RWPE2 (cell line): ENCODE data around the gene REXO2.

Experiments used
- ATAC-seq: fragments of 200-7000 bp; cut with Tn5 transposase; 3 replicates; pipeline ENCODE4 v1.9.1; 2021; ENCODE audit warnings: low read depth
- DNase-seq: peaks from one replicate; pipeline ENCODE4 v3.0.0-alpha.2; 2020; ENCODE audit warnings: low spot score
- H3K27ac ChIP-seq: fragments of 450-650 bp; 2 replicates; pipeline ENCODE4 v1.5.1; 2017; ENCODE audit warnings: mild to moderate bottlenecking; ENCODE audit not compliant: poor library complexity, severe bottlenecking
- H3K27me3 ChIP-seq: fragments of 250-450 bp; sonication (Bioruptor Pico); 2 replicates; pipeline ENCODE4 v1.5.1; 2021; ENCODE audit warnings: mild to moderate bottlenecking, moderate library complexity; ENCODE audit not compliant: insufficient read depth, poor library complexity, severe bottlenecking
- H3K36me3 ChIP-seq: fragments of 250-450 bp; sonication (Bioruptor Pico); 2 replicates; pipeline ENCODE4 v1.5.1; 2020; ENCODE audit warnings: low read depth, mild to moderate bottlenecking, moderate library complexity
- H3K4me1 ChIP-seq: fragments of 250-450 bp; sonication (Bioruptor Pico); 2 replicates; pipeline ENCODE4 v1.5.1; 2021; ENCODE audit warnings: mild to moderate bottlenecking, moderate library complexity; ENCODE audit not compliant: insufficient read depth, poor library complexity, severe bottlenecking
- H3K4me3 ChIP-seq: fragments of 250-450 bp; sonication (Bioruptor Pico); 2 replicates; pipeline ENCODE4 v1.5.1; 2021; ENCODE audit warnings: mild to moderate bottlenecking, moderate library complexity; ENCODE audit not compliant: severe bottlenecking
- H3K9me3 ChIP-seq: fragments of 250-450 bp; sonication (Bioruptor Pico); 2 replicates; pipeline ENCODE4 v1.5.1; 2021; ENCODE audit warnings: mild to moderate bottlenecking, moderate library complexity; ENCODE audit not compliant: severe bottlenecking
- CTCF ChIP-seq: fragments of 450-650 bp; IDR thresholded peaks from one replicate; pipeline ENCODE4 v1.5.1; 2017; ENCODE audit warnings: mild to moderate bottlenecking, moderate library complexity; ENCODE audit not compliant: poor library complexity, severe bottlenecking

Gene REXO2

GRCh38 chr11:114400915-114401223 is 38.4 kb upstream of the REXO2 start:
- no peak for DNase-seq
- no peak for ATAC-seq
- Histone ChIP-seq H3K4me1 (peaks cover 8% of the 10 kb centered on the region), H3K9me3 (no peaks in the 10 kb centered on the region), H3K36me3 (peaks cover 41% of the 10 kb centered on the region), H3K4me3 (peak overlapping the region; percentile 56), H3K27ac (peak overlapping the region; percentile 86), H3K27me3 (no peaks in the 10 kb centered on the region)
- TF ChIP-seq CTCF = no peak

DNA sequence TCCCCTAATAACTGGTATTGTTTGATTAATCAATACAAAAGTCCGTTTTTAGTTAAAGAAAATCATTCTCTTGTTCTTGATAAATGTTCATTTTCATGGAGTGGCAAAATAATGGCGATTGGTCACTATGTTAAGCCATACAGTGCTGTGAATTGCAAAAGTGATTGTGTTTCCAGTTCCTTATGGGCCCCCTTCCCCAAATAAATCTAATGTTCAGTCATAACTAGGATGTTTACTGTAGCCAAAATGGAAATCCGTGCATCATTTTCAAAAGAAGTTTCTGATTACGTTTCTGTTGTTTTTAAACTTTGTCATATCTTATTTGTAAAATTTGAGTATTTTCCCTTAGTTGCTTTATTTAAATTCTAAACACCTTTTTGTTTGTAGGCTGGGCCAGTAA is 38.0 kb upstream of the REXO2 start:
- no peak for DNase-seq
- Histone ChIP-seq H3K27me3 (no peaks in the 10 kb centered on the region), H3K4me3 (peak overlapping the region; percentile 56), H3K27ac (peak overlapping the region; percentile 86), H3K36me3 (peaks cover 45% of the 10 kb centered on the region), H3K9me3 (no peaks in the 10 kb centered on the region), H3K4me1 (peaks cover 8% of the 10 kb centered on the region)
- no peak for TF ChIP-seq CTCF
- no peak for ATAC-seq

DNA sequence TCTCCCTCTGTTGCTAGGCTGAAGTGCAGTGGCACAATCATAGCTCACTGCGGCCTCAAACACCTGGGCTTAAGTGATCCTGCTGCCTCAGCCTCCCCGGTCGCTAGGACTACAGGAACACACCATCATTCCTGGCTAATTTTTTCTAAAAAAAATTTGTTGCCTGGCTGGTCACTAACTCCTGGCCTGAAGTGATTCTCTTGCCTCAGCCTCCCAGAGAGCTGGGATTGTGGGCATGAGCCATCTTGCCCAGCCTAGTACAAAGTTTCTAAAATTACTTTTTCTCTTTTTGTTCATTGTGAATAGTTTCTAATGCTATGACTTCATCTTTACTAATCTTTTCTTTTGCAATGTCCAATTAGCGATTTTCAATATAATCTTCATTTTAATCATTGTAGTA is 26.3 kb upstream of the REXO2 start:
- ATAC-seq = no peak
- H3K4me1 ChIP-seq = peaks cover 16% of the 10 kb centered on the region
- no peaks in the 10 kb centered on the region for H3K27me3 ChIP-seq
- H3K4me3 ChIP-seq = no peak overlapping the region
- peak overlapping the region; percentile 15 for H3K27ac ChIP-seq
- no peaks in the 10 kb centered on the region for H3K9me3 ChIP-seq
- H3K36me3 ChIP-seq = peaks cover 29% of the 10 kb centered on the region
- no peak for TF ChIP-seq CTCF
- no peak for DNase-seq

- peaks cover 21% of the 10 kb centered on the region for H3K36me3 ChIP-seq
- ATAC-seq (no peak), DNase-seq (no peak)
- H3K4me3 ChIP-seq = no peak overlapping the region
- H3K27me3 ChIP-seq = no peaks in the 10 kb centered on the region
- H3K4me1 ChIP-seq = peaks cover 16% of the 10 kb centered on the region
- no peak for TF ChIP-seq CTCF
- H3K9me3 ChIP-seq = no peaks in the 10 kb centered on the region
- H3K27ac ChIP-seq = no peak overlapping the region
Observed at GRCh38 chr11:114413958-114414357, 25.3 kb upstream of the REXO2 start.

- peak; percentile 97 for ATAC-seq
- Histone ChIP-seq H3K36me3 (no peaks in the 10 kb centered on the region), H3K27me3 (no peaks in the 10 kb centered on the region), H3K27ac (peak overlapping the region; percentile 37), H3K4me1 (peaks cover 16% of the 10 kb centered on the region), H3K9me3 (no peaks in the 10 kb centered on the region), H3K4me3 (no peak overlapping the region)
- no peak for TF ChIP-seq CTCF
- DNase-seq = no peak
Observed at GRCh38 chr11:114416441-114416961, 22.8 kb upstream of the REXO2 start.
